T-helper 17 cell (primary cell): ENCODE results near the gene SH3BP5. TPM values are rescaled to one million over a fixed set of nuclear protein-coding genes. Genes with fewer than 3 reads are reported as not detected.
A peak's percentile ranks its signal among the peaks of the same experiment; 100 is the strongest.

ENCODE experiments used
- ATAC-seq: fragments of 150-1000 bp; cut with Tn5 transposase; 2 replicates; pipeline ENCODE4 v1.10.0; 2021; ENCODE audit warnings: mild to moderate bottlenecking, moderate library complexity
- DNase-seq, 3 donors: peaks; one replicate each; pipeline versions ENCODE4 v3.0.0 to v3.0.0-alpha.2; 2020 to 2021
- H3K9me3 ChIP-seq: one replicate; pipeline ENCODE4 v1.7.0; 2013; ENCODE audit warnings: low read length, mild to moderate bottlenecking; ENCODE audit not compliant: control insufficient read depth, poor library complexity, severe bottlenecking
- H3K27ac Mint-ChIP-seq: one replicate; pipeline ENCODE4 v1.8.0; 2022; ENCODE audit warnings: mild to moderate bottlenecking, moderate library complexity, mixed read lengths
- H3K27me3 Mint-ChIP-seq: one replicate; pipeline ENCODE4 v1.8.0; 2022; ENCODE audit warnings: mixed read lengths
- H3K36me3 Mint-ChIP-seq: one replicate; pipeline ENCODE4 v1.8.0; 2022; ENCODE audit warnings: low read depth, mixed read lengths
- H3K4me1 Mint-ChIP-seq: one replicate; pipeline ENCODE4 v1.8.0; 2022; ENCODE audit warnings: mild to moderate bottlenecking, mixed read lengths
- H3K4me3 Mint-ChIP-seq: one replicate; pipeline ENCODE4 v1.8.0; 2022; ENCODE audit warnings: mild to moderate bottlenecking, moderate library complexity, mixed read lengths
- total RNA-seq, 4 donors: library from RNA in 2 of 4; stranded (reverse) in 2 of 4; gene quantifications; one replicate each; pipeline ENCODE4 v1.2.3 and lab custom pipeline; 2022 to 2026

SH3BP5 gene
- total RNA-seq, 2 donors from 2014 or later: 50.7 to 78.4 TPM

- Mint-ChIP-seq H3K27me3 (no peaks in the 10 kb centered on the region), H3K4me3 (peak overlapping the region; percentile 47), H3K27ac (peak overlapping the region; percentile 70), H3K36me3 (peaks cover 15% of the 10 kb centered on the region), H3K4me1 (peaks cover 54% of the 10 kb centered on the region)
- DNase-seq (no peak), ATAC-seq (no peak)
- H3K9me3 ChIP-seq: no peaks in the 10 kb centered on the region
These were observed 3.1 kb downstream of the SH3BP5 start for GRCh38 chr3:15329046-15330005.

DNA sequence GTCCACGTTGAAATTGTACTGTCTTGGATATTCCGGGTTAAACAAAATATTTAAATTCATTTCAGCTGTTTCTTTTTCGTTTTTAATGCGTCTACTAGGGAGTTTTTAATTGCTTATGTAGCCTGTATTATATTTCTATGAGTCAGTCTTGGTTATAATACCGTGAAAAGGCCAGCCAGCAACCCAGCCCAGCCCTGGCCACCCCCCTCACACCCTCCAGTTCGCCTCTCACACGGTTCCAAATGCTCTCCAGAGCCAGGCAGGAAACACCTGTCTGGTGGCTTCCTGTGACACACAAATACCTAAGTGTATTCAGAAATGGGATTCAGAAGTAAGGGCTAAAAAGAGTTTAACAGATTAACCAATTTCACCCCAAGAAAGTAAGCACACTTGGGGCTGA lies 4.4 kb downstream of the SH3BP5 start:
- DNase-seq (peak in 1 of 3 donors; percentile 21), ATAC-seq (no peak)
- Mint-ChIP-seq H3K4me3 (peak overlapping the region; percentile 76), H3K36me3 (peaks cover 15% of the 10 kb centered on the region), H3K27me3 (no peaks in the 10 kb centered on the region), H3K4me1 (peaks cover 64% of the 10 kb centered on the region), H3K27ac (peak overlapping the region; percentile 70)
- no peaks in the 10 kb centered on the region for H3K9me3 ChIP-seq

DNA sequence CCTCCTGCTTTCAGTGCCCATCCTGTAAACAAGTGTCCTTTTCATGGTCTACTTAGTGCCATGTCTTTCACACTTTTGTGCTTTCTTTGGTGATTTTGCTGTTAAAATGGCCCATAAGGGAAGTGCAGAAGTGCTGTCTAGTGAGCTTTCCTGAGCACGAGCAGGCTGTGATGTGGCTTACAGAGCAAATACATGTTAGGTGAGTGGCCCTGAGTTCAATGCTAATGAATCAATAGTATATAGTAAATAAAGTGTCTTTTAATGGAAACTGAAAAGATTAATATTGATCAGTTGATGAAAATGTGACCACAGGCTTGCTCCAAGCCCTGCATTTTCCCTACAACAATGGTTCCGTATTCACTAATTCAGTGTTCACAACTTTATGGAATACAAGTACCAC lies 5.7 kb downstream of the SH3BP5 start:
- no peak for DNase-seq
- Mint-ChIP-seq H3K4me1 (peaks cover 61% of the 10 kb centered on the region), H3K27me3 (no peaks in the 10 kb centered on the region)

GRCh38 chr3:15326037-15326436 lies 6.3 kb downstream of the SH3BP5 start:
- Mint-ChIP-seq H3K27ac (peak overlapping the region; percentile 80), H3K4me3 (no peak overlapping the region), H3K27me3 (no peaks in the 10 kb centered on the region), H3K36me3 (peaks cover 11% of the 10 kb centered on the region), H3K4me1 (peaks cover 58% of the 10 kb centered on the region)
- no peaks in the 10 kb centered on the region for H3K9me3 ChIP-seq
- no peak for DNase-seq
- ATAC-seq: no peak

More for the DNA sequence above, 5.7 kb downstream of the SH3BP5 start:
- no peak for ATAC-seq
- Mint-ChIP-seq H3K4me3 (no peak overlapping the region), H3K36me3 (peaks cover 11% of the 10 kb centered on the region), H3K27ac (no peak overlapping the region)
- H3K9me3 ChIP-seq: no peaks in the 10 kb centered on the region

- Mint-ChIP-seq H3K27me3 (no peaks in the 10 kb centered on the region), H3K36me3 (peaks cover 11% of the 10 kb centered on the region), H3K4me1 (peaks cover 62% of the 10 kb centered on the region), H3K27ac (peak overlapping the region; percentile 80), H3K4me3 (no peak overlapping the region)
- H3K9me3 ChIP-seq: no peaks in the 10 kb centered on the region
- no peak for DNase-seq
- no peak for ATAC-seq
These were observed 7.2 kb downstream of the SH3BP5 start for GRCh38 chr3:15325228-15325627.

- no peak overlapping the region for H3K4me3 Mint-ChIP-seq
- ATAC-seq (no peak), DNase-seq (no peak)
- peak overlapping the region; percentile 80 for H3K27ac Mint-ChIP-seq
- no peaks in the 10 kb centered on the region for H3K27me3 Mint-ChIP-seq
- H3K4me1 Mint-ChIP-seq: peaks cover 63% of the 10 kb centered on the region
- H3K9me3 ChIP-seq: no peaks in the 10 kb centered on the region
- H3K36me3 Mint-ChIP-seq: peaks cover 9% of the 10 kb centered on the region
These were observed 8.0 kb downstream of the SH3BP5 start for GRCh38 chr3:15324379-15324808.

- H3K4me1 Mint-ChIP-seq: peaks cover 57% of the 10 kb centered on the region
These were observed 9.3 kb downstream of the SH3BP5 start for GRCh38 chr3:15323063-15323462.

DNA sequence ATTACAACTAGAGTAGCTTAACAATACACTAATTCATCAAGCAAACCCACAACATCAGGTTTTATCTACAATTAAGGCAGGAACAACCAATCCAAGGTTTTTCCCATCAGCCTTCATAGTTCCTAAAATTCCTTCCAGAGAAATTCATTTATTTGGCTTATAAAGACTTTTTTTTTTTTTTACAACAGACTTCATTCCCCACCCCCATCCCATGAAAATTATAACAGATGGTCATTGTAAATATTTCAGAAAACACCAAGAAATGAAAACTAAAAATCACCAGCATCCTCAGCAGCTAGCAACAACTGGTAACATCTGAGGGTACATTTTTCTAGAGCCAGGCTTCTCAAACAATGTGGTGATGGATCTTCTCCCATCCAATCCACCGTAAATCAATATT lies 11.0 kb downstream of the SH3BP5 start:
- Mint-ChIP-seq H3K27me3 (no peaks in the 10 kb centered on the region), H3K4me3 (no peak overlapping the region), H3K4me1 (peaks cover 60% of the 10 kb centered on the region), H3K36me3 (peaks cover 5% of the 10 kb centered on the region), H3K27ac (peak overlapping the region; percentile 74)
- ATAC-seq (no peak), DNase-seq (no peak)
- H3K9me3 ChIP-seq: no peaks in the 10 kb centered on the region

More at GRCh38 chr3:15323063-15323462, 9.3 kb downstream of the SH3BP5 start:
- no peak for DNase-seq
- H3K4me3 Mint-ChIP-seq: no peak overlapping the region
- ATAC-seq: no peak
- H3K36me3 Mint-ChIP-seq: peaks cover 9% of the 10 kb centered on the region
- H3K9me3 ChIP-seq: no peaks in the 10 kb centered on the region
- H3K27ac Mint-ChIP-seq: no peak overlapping the region
- no peaks in the 10 kb centered on the region for H3K27me3 Mint-ChIP-seq

GRCh38 chr3:15319575-15319974 lies 12.8 kb downstream of the SH3BP5 start:
- H3K4me3 Mint-ChIP-seq: peak overlapping the region; percentile 67
- H3K36me3 Mint-ChIP-seq: no peaks in the 10 kb centered on the region

DNA sequence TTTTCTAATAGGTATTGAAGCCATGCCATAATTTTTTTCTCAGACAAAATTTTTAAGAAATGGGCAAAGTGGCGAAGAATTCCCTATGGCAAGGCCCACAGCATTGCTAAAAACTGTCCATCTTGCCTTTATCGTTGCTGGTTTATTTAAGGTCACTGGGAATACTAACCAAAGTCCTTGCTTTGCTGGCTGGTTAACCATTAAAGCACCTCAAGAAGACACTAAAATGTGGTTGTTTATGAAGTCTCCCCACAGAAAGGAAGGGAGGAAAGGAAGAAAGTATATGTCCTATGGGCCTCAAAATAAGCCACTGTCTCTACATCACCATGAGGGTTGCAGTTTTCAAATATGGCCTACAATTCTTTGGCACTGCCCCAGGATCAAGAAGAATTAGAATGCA lies 13.2 kb downstream of the SH3BP5 start:
- H3K4me1 Mint-ChIP-seq: peaks cover 52% of the 10 kb centered on the region
- no peak overlapping the region for H3K4me3 Mint-ChIP-seq
- peak overlapping the region; percentile 80 for H3K27ac Mint-ChIP-seq
- no peak for ATAC-seq
- no peak for DNase-seq
- no peaks in the 10 kb centered on the region for H3K27me3 Mint-ChIP-seq
- peaks cover 2% of the 10 kb centered on the region for H3K36me3 Mint-ChIP-seq
- no peaks in the 10 kb centered on the region for H3K9me3 ChIP-seq

More at GRCh38 chr3:15319575-15319974, 12.8 kb downstream of the SH3BP5 start:
- ATAC-seq (no peak), DNase-seq (no peak)
- H3K27me3 Mint-ChIP-seq: no peaks in the 10 kb centered on the region
- H3K27ac Mint-ChIP-seq: peak overlapping the region; percentile 80
- peaks cover 52% of the 10 kb centered on the region for H3K4me1 Mint-ChIP-seq
- no peaks in the 10 kb centered on the region for H3K9me3 ChIP-seq

GRCh38 chr3:15318661-15319060 lies 13.7 kb downstream of the SH3BP5 start:
- H3K4me1 Mint-ChIP-seq: peaks cover 48% of the 10 kb centered on the region

DNA sequence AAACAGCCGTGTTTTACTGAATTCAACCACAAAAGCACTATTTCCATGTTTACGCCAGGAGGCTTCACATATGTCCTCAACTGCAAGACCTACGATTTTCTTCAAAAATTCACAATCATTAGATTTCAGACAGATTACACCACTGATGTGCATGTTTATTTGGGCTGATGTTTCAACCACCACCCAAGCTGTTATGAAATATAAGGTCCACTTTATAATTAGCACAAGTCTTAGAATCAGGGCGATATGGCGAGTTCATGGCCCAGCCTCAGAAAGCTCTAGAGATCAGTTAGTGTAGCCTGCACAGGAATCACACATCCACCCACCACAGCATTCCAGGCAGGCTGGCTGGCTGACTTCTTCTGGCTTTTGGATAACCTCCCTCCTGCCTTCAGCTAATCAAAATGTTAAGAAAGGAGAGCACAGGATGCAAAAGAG lies 15.4 kb downstream of the SH3BP5 start:
- peaks cover 47% of the 10 kb centered on the region for H3K4me1 Mint-ChIP-seq

More at GRCh38 chr3:15318661-15319060, 13.7 kb downstream of the SH3BP5 start:
- Mint-ChIP-seq H3K4me3 (no peak overlapping the region), H3K27ac (peak overlapping the region; percentile 80), H3K36me3 (peaks cover 2% of the 10 kb centered on the region), H3K27me3 (no peaks in the 10 kb centered on the region)
- DNase-seq (no peak), ATAC-seq (no peak)
- H3K9me3 ChIP-seq: no peaks in the 10 kb centered on the region

DNA sequence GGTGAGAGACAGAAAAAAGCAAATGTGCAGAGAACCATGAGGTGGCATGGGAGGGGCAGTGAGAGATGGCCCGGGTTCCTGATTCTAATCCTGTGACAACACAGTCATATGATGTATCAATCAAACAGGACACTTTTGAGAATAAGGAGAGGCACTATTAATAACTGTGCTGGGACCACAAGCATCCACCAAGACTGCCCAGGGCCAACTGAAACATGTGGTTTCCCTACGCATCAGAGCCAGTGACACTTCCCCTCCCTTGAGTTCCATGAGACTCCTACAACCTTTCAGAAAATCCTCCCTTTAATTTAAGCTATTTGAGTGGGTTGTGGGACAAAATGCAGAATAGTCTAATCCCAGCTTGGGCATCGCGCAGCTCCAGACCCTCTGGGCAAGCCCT lies 17.4 kb downstream of the SH3BP5 start:
- H3K4me3 Mint-ChIP-seq: peak overlapping the region; percentile 55
- no peak for ATAC-seq
- DNase-seq: no peak
- H3K27me3 Mint-ChIP-seq: no peaks in the 10 kb centered on the region
- H3K9me3 ChIP-seq: no peaks in the 10 kb centered on the region
- H3K27ac Mint-ChIP-seq: peak overlapping the region; percentile 86
- H3K4me1 Mint-ChIP-seq: peaks cover 50% of the 10 kb centered on the region
- peaks cover 2% of the 10 kb centered on the region for H3K36me3 Mint-ChIP-seq

More for the DNA sequence above, 15.4 kb downstream of the SH3BP5 start:
- H3K9me3 ChIP-seq: no peaks in the 10 kb centered on the region
- no peak for DNase-seq
- no peaks in the 10 kb centered on the region for H3K27me3 Mint-ChIP-seq
- H3K36me3 Mint-ChIP-seq: peaks cover 2% of the 10 kb centered on the region
- ATAC-seq: no peak
- H3K27ac Mint-ChIP-seq: peak overlapping the region; percentile 86
- H3K4me3 Mint-ChIP-seq: no peak overlapping the region
